GM21786 (cell line): ENCODE results near the gene TRIP12.
"Not testable (repeated sequence)": the region's sequence is repeated elsewhere in the genome, so short reads cannot be mapped to it uniquely, and the experiment has no call there.

Source experiments
- ATAC-seq: cut with Tn5 transposase; IDR thresholded peaks from one replicate; pipeline ENCODE4 v1.9.1; 2021; ENCODE audit not compliant: unreplicated experiment

TRIP12 gene

GRCh38 chr2:229879191-229879950, 42.4 kb downstream of the TRIP12 start:
- no peak for ATAC-seq

GRCh38 chr2:229875549-229875948, 46.3 kb downstream of the TRIP12 start:
- no peak for ATAC-seq

GRCh38 chr2:229874647-229875046, 47.2 kb downstream of the TRIP12 start:
- ATAC-seq, result no peak

GRCh38 chr2:229873123-229873581, 48.7 kb downstream of the TRIP12 start:
- ATAC-seq, result peak; percentile 91

GRCh38 chr2:229870903-229871656, 50.7 kb downstream of the TRIP12 start:
- no peak for ATAC-seq

GRCh38 chr2:229869226-229869625, 52.6 kb downstream of the TRIP12 start:
- no peak for ATAC-seq

GRCh38 chr2:229868794-229869193, 53.0 kb downstream of the TRIP12 start:
- ATAC-seq, result no peak

GRCh38 chr2:229865033-229865432, 56.8 kb downstream of the TRIP12 start:
- ATAC-seq, result no peak

- ATAC-seq, result no peak
Observed at GRCh38 chr2:229861431-229861830, 60.4 kb downstream of the TRIP12 start.

GRCh38 chr2:229860334-229860733, 61.5 kb downstream of the TRIP12 start:
- no peak for ATAC-seq

- ATAC-seq, result no peak
Observed at GRCh38 chr2:229858351-229858750, 63.5 kb downstream of the TRIP12 start.

- no peak for ATAC-seq
Observed at GRCh38 chr2:229857634-229858033, 64.2 kb downstream of the TRIP12 start.

- ATAC-seq, result peak; percentile 81
Observed at GRCh38 chr2:229856413-229856812, 65.4 kb downstream of the TRIP12 start.

- no peak for ATAC-seq
Observed at GRCh38 chr2:229855116-229855515, 66.7 kb downstream of the TRIP12 start.

- ATAC-seq, result peak; percentile 78
Observed at GRCh38 chr2:229852565-229852964, 69.2 kb downstream of the TRIP12 start.

GRCh38 chr2:229851870-229852269, 69.9 kb downstream of the TRIP12 start:
- no peak for ATAC-seq

GRCh38 chr2:229850355-229851275, 71.2 kb downstream of the TRIP12 start:
- ATAC-seq, result not testable (repeated sequence)

- no peak for ATAC-seq
Observed at GRCh38 chr2:229849073-229849472, 72.7 kb downstream of the TRIP12 start.

- ATAC-seq, result no peak
Observed at GRCh38 chr2:229843613-229844012, 78.2 kb downstream of the TRIP12 start.

GRCh38 chr2:229838729-229839128, 83.1 kb downstream of the TRIP12 start:
- ATAC-seq, result no peak

GRCh38 chr2:229836847-229837246, 85.0 kb downstream of the TRIP12 start:
- no peak for ATAC-seq
